OCI-LY3 (cell line): ENCODE measurements around the gene TP53AIP1.
A peak's percentile ranks its signal among the peaks of the same experiment; 100 is the strongest.

Experiments used
- H2AFZ ChIP-seq: fragments of 200-600, 300-600 bp; shearing (Covaris generic); 2 replicates; pipeline ENCODE4 v1.6.0; 2014; ENCODE audit warnings: antibody characterized with exemption, low read depth, low read length
- H3K27ac ChIP-seq: fragments of 200-600, 300-600 bp; sonication (generic); 2 replicates; pipeline ENCODE4 v1.5.1; 2014; ENCODE audit warnings: mild to moderate bottlenecking, low read length, moderate library complexity, mixed read lengths
- H3K27me3 ChIP-seq: fragments of 200-600, 300-600 bp; sonication (generic); 2 replicates; pipeline ENCODE4 v1.6.1; 2014; ENCODE audit warnings: low read depth, low read length, mixed read lengths
- H3K36me3 ChIP-seq: fragments of 200-600, 300-600 bp; sonication (generic); replicated peaks from 2 replicates; pipeline ENCODE3; 2014; ENCODE audit warnings: low read depth, low read length, mixed read lengths
- H3K4me1 ChIP-seq: fragments of 300-600, 200-600 bp; sonication (generic); 2 replicates; pipeline ENCODE4 v1.6.1; 2014; ENCODE audit warnings: low read length, mixed read lengths
- H3K4me2 ChIP-seq: fragments of 200-600, 300-600 bp; sonication (generic); 2 replicates; pipeline ENCODE4 v1.6.1; 2014; ENCODE audit warnings: low read length, mixed read lengths
- H3K4me3 ChIP-seq: fragments of 300-600, 200-600 bp; sonication (generic); 2 replicates; pipeline ENCODE4 v1.5.1; 2014; ENCODE audit warnings: antibody characterized with exemption, mild to moderate bottlenecking, low read length, moderate library complexity
- H3K79me2 ChIP-seq: fragments of 300-600, 200-600 bp; shearing (Covaris generic); 2 replicates; pipeline ENCODE4 v1.6.1; 2014; ENCODE audit warnings: mild to moderate bottlenecking, low read length, mixed read lengths
- H3K9ac ChIP-seq: fragments of 300-600, 200-600 bp; shearing (Covaris generic); 2 replicates; pipeline ENCODE4 v1.6.0; 2014; ENCODE audit warnings: mild to moderate bottlenecking, low read length, moderate library complexity
- H3K9me3 ChIP-seq: fragments of 200-600, 300-600 bp; shearing (Covaris generic); 2 replicates; pipeline ENCODE4 v1.6.1; 2014; ENCODE audit warnings: low read length, mixed read lengths; ENCODE audit not compliant: insufficient read depth
- H4K20me1 ChIP-seq: fragments of 200-600, 300-600 bp; sonication (generic); 2 replicates; pipeline ENCODE4 v1.6.1; 2016; ENCODE audit warnings: low read length, mixed read lengths; ENCODE audit not compliant: insufficient read depth
- CTCF ChIP-seq: fragments of 200-600, 300-600 bp; sonication (generic); IDR thresholded peaks from 2 replicates; pipeline ENCODE4 v1.5.1; 2014; ENCODE audit warnings: antibody characterized with exemption, low read length, low read depth
- EZH2phosphoT487 ChIP-seq: fragments of 200-600 bp; shearing (Covaris generic); IDR thresholded peaks from 2 replicates; pipeline ENCODE4 v1.6.1; 2018; ENCODE audit warnings: antibody characterized with exemption, mixed run types, low read depth

The TP53AIP1 gene

GRCh38 chr11:128949791-128950454, 7.3 kb upstream of the TP53AIP1 start:
- Histone ChIP-seq H3K4me2 (no peak overlapping the region), H3K79me2 (no peaks in the 10 kb centered on the region), H3K9ac (no peak overlapping the region), H3K4me3 (no peak overlapping the region), H3K9me3 (no peaks in the 10 kb centered on the region), H3K4me1 (peaks cover 7% of the 10 kb centered on the region), H4K20me1 (no peaks in the 10 kb centered on the region), H3K36me3 (no peaks in the 10 kb centered on the region), H3K27ac (no peak overlapping the region), H3K27me3 (peaks cover 36% of the 10 kb centered on the region), H2AFZ (no peak overlapping the region)
- no peak for TF ChIP-seq EZH2phosphoT487
- no peak for TF ChIP-seq CTCF

- Histone ChIP-seq H2AFZ (no peak overlapping the region), H3K4me3 (no peak overlapping the region), H3K9ac (no peak overlapping the region), H4K20me1 (no peaks in the 10 kb centered on the region), H3K36me3 (no peaks in the 10 kb centered on the region), H3K4me1 (no peaks in the 10 kb centered on the region), H3K27me3 (peaks cover 23% of the 10 kb centered on the region), H3K79me2 (no peaks in the 10 kb centered on the region), H3K4me2 (no peak overlapping the region), H3K27ac (no peak overlapping the region), H3K9me3 (no peaks in the 10 kb centered on the region)
- peak; percentile 52 for TF ChIP-seq CTCF
- no peak for TF ChIP-seq EZH2phosphoT487
Measured at GRCh38 chr11:128948583-128948982, 5.9 kb upstream of the TP53AIP1 start.

GRCh38 chr11:128947773-128948172, 5.1 kb upstream of the TP53AIP1 start:
- H3K9me3 ChIP-seq, result no peaks in the 10 kb centered on the region
- no peaks in the 10 kb centered on the region for H3K36me3 ChIP-seq
- no peaks in the 10 kb centered on the region for H3K4me1 ChIP-seq
- H3K27me3 ChIP-seq, result peaks cover 19% of the 10 kb centered on the region
- H3K9ac ChIP-seq, result no peak overlapping the region
- H4K20me1 ChIP-seq, result no peaks in the 10 kb centered on the region
- H3K27ac ChIP-seq, result no peak overlapping the region
- no peaks in the 10 kb centered on the region for H3K79me2 ChIP-seq
- H3K4me3 ChIP-seq, result no peak overlapping the region
- no peak overlapping the region for H3K4me2 ChIP-seq
- TF ChIP-seq EZH2phosphoT487 (no peak), CTCF (no peak)
- H2AFZ ChIP-seq, result no peak overlapping the region

GRCh38 chr11:128946648-128947047, 4.0 kb upstream of the TP53AIP1 start:
- no peak overlapping the region for H2AFZ ChIP-seq
- no peaks in the 10 kb centered on the region for H3K79me2 ChIP-seq
- H3K4me3 ChIP-seq, result no peak overlapping the region
- peaks cover 14% of the 10 kb centered on the region for H3K27me3 ChIP-seq
- no peaks in the 10 kb centered on the region for H3K9me3 ChIP-seq
- H3K27ac ChIP-seq, result no peak overlapping the region
- no peak for TF ChIP-seq CTCF
- TF ChIP-seq EZH2phosphoT487, result no peak
- no peaks in the 10 kb centered on the region for H3K36me3 ChIP-seq
- no peak overlapping the region for H3K4me2 ChIP-seq
- no peaks in the 10 kb centered on the region for H4K20me1 ChIP-seq
- H3K4me1 ChIP-seq, result no peaks in the 10 kb centered on the region
- no peak overlapping the region for H3K9ac ChIP-seq
